A673 (cell line): Measurements from ENCODE around the gene TEX54. TPM values are rescaled to one million over a fixed set of nuclear protein-coding genes. Genes with fewer than 3 reads are reported as not detected.

Experiments used
- BruUV-seq: library from RNA; stranded (reverse); fragments of 400-500 nt; replicated peaks from 2 replicates; lab custom pipeline; 2021; lab: Mats Ljungman, UMichigan
- CTCF ChIA-PET: fragments of 300-600 bp; sonication (Branson Sonifier 250); formaldehyde crosslinking; loops from one replicate; lab custom pipeline; 2022; ENCODE audit warnings: antibody characterized with exemption; lab: Charles Lee
- POLR2A ChIA-PET: fragments of 300-600 bp; sonication (Branson Sonifier 250); formaldehyde crosslinking; loops from one replicate; lab custom pipeline; 2022; ENCODE audit warnings: antibody characterized with exemption; ENCODE audit not compliant: low non-redundant PET; lab: Charles Lee
- DNase-seq: peaks from one replicate; pipeline ENCODE4 v3.0.0-alpha.2; 2015; ENCODE audit warnings: low spot score
- H3K27ac ChIP-seq: fragments of 200-600 bp; sonication (generic); 2 replicates; pipeline ENCODE4 v1.5.1; 2016; ENCODE audit warnings: mixed run types, low read depth, mild to moderate bottlenecking, mixed read lengths, antibody characterized with exemption, low read length; ENCODE audit not compliant: poor library complexity, severe bottlenecking
- H3K27me3 ChIP-seq: fragments of 200-600 bp; sonication (generic); replicated peaks from 2 replicates; pipeline ENCODE4 v1.6.1; 2017; ENCODE audit warnings: mixed run types, low read depth, mild to moderate bottlenecking, mixed read lengths, antibody characterized with exemption, low read length; ENCODE audit not compliant: insufficient read depth, poor library complexity
- H3K36me3 ChIP-seq: fragments of 200-600 bp; sonication (generic); 2 replicates; pipeline ENCODE4 v1.6.1; 2016; ENCODE audit warnings: mixed run types, mild to moderate bottlenecking, mixed read lengths, antibody characterized with exemption, low read length; ENCODE audit not compliant: insufficient read depth, poor library complexity, severe bottlenecking
- H3K4me1 ChIP-seq: fragments of 200-600 bp; sonication (generic); 2 replicates; pipeline ENCODE4 v1.6.1; 2017; ENCODE audit warnings: mixed run types, mild to moderate bottlenecking, mixed read lengths, antibody characterized with exemption, low read length; ENCODE audit not compliant: insufficient read depth, poor library complexity, severe bottlenecking
- H3K4me3 ChIP-seq: fragments of 200-600 bp; sonication (generic); 2 replicates; pipeline ENCODE4 v1.5.1; 2016; ENCODE audit warnings: low read depth, mixed run types, mild to moderate bottlenecking, mixed read lengths, low read length; ENCODE audit not compliant: poor library complexity, severe bottlenecking
- H3K9me3 ChIP-seq: fragments of 200-600 bp; sonication (generic); 2 replicates; pipeline ENCODE4 v1.6.1; 2016; ENCODE audit warnings: mixed run types, low read depth, mild to moderate bottlenecking, mixed read lengths, antibody characterized with exemption, low read length; ENCODE audit not compliant: poor library complexity, severe bottlenecking
- CTCF ChIP-seq: fragments of 300-800, 200-600 bp; sonication (generic); conservative IDR thresholded peaks from 2 replicates; pipeline ENCODE4 v1.5.1; 2017; ENCODE audit warnings: low read depth, mild to moderate bottlenecking, antibody characterized with exemption, low read length, moderate library complexity, mixed read lengths
- EZH2 ChIP-seq: fragments of 200-600 bp; sonication (generic); IDR thresholded peaks from 2 replicates; pipeline ENCODE4 v1.6.1; 2017; ENCODE audit warnings: borderline replicate concordance, low read depth, mild to moderate bottlenecking, mixed read lengths, antibody characterized with exemption, low read length; ENCODE audit not compliant: poor library complexity, severe bottlenecking
- intact Hi-C: fragments of 100-400 bp; cut with micrococcal nuclease; formaldehyde crosslinking; loops from one replicate; pipeline ENCODE4 v1.10.0; 2022; ENCODE audit not compliant: unreplicated experiment
- total RNA-seq: library from RNA; stranded (reverse); gene quantifications from 2 replicates; pipeline ENCODE4 v1.2.3, GENCODE V29; 2021

TEX54 gene
- total RNA-seq, 1 experiment from 2014 or later, result 0.77 TPM

DNA sequence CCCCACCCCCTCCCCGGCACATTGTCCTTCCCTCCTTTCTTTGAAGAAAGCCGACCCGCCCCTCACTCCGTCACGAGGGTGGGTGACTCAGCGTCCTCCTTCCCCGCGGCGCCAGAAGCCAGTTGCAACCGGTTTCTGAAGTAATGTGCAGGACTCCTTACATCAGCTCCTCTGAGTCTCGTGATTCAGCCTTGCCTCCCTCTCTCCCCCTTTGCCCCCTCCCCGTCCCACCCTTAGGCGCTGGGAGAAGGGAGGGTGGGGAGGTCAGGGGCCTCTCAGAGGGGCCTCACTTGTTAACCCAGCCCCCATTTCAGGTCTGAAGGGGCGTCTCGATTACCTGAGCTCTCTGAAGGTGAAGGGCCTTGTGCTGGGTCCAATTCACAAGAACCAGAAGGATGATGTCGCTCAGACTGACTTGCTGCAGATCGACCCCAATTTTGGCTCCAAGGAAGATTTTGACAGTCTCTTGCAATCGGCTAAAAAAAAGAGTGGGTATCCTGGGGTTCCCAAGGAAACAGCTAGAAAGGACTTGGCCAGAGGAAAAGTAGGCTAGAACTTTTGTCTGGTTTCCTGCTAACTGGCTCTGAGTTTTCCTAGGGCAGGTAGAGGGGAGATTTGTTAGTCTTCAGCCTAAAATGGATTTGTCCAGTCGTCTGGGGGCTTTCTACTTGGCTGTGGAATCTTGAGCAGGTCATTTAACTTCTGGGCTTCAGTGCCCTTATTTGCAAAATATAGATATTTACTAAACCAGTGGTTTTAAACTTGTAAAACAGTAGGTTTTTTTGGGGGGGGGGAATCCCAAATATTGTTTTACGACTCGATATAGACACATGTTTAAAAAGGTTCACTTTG is 49.2 kb upstream of the TEX54 start:
- TF ChIP-seq CTCF (no peak; the same call in 1 of the 2 replicates), EZH2 (no peak)
- peak; percentile 99 for DNase-seq
- H3K27me3 ChIP-seq, result no peaks in the 10 kb centered on the region
- H3K4me1 ChIP-seq, result peaks cover 55% of the 10 kb centered on the region
- intact Hi-C loops, result loop anchor here (1.0 to 5.0 kb wide), 2 partner anchors 41 to 95 kb away; partner anchors contain the start of gene TMEM179B
- no peaks in the 10 kb centered on the region for H3K9me3 ChIP-seq
- TSS peak; percentile 54 for BruUV-seq
- ChIA-PET POLR2A (interaction anchor here (0.5 to 1.6 kb wide), 7 partner anchors 8 to 290 kb away, joined by 3 to 13 read pairs (median 6); no protein-coding TSS in a partner anchor), CTCF (interaction anchor here (0.6 to 1.2 kb wide), 5 partner anchors 20 to 201 kb away, joined by 4 to 14 read pairs (median 4); no protein-coding TSS in a partner anchor)
- H3K27ac ChIP-seq, result peak overlapping the region; percentile 98
- peaks cover 62% of the 10 kb centered on the region for H3K36me3 ChIP-seq
- peak overlapping the region; percentile 72 for H3K4me3 ChIP-seq

DNA sequence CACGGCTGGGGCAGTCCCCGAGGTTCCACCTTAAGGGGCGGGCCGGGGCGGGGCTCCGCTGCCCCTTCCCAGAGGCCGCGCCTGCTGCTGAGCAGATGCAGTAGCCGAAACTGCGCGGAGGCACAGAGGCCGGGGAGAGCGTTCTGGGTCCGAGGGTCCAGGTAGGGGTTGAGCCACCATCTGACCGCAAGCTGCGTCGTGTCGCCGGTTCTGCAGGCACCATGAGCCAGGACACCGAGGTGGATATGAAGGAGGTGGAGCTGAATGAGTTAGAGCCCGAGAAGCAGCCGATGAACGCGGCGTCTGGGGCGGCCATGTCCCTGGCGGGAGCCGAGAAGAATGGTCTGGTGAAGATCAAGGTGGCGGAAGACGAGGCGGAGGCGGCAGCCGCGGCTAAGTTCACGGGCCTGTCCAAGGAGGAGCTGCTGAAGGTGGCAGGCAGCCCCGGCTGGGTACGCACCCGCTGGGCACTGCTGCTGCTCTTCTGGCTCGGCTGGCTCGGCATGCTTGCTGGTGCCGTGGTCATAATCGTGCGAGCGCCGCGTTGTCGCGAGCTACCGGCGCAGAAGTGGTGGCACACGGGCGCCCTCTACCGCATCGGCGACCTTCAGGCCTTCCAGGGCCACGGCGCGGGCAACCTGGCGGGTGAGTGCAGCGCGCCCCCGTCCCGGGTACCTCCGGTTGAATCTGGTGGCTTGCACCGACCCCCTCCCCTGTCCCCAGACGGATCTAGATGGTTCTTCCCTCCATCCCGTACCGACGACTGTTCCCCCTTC is 48.4 kb upstream of the TEX54 start, which contains the start of gene SLC3A2:
Gene SLC3A2 (plus strand): TSS at position 94 of the 776 bp plus-strand sequence. CDS start 128 bp downstream, at position 222.
- Histone ChIP-seq H3K4me3 (peak within 1 kb of the TSS; percentile 72), H3K4me1 (peaks cover 46% of the 10 kb centered on the region), H3K9me3 (no peaks in the 10 kb centered on the region), H3K36me3 (peaks cover 56% of the 10 kb centered on the region), H3K27ac (peak within 1 kb of the TSS; percentile 98), H3K27me3 (no peaks in the 10 kb centered on the region)
- CTCF ChIA-PET, result interaction anchor here (0.6 to 1.2 kb wide), 4 partner anchors 19 to 201 kb away, joined by 3 to 14 read pairs (median 4); partner anchors contain the start of gene ZBTB3
- TF ChIP-seq CTCF (peak; percentile 92), EZH2 (no peak)
- peak; percentile 94 for DNase-seq
- TSS peak; percentile 90 for BruUV-seq
- POLR2A ChIA-PET, result interaction anchor here (0.5 to 1.6 kb wide), 7 partner anchors 9 to 289 kb away, joined by 3 to 13 read pairs (median 6); no protein-coding TSS in a partner anchor
- intact Hi-C loops, result loop anchor here (1.0 to 5.0 kb wide), 2 partner anchors 40 to 94 kb away; partner anchors contain the start of gene TMEM179B
